Activated CD8-positive, alpha-beta T cell treated with anti-CD3 and anti-CD28 coated beads for 36 hours (primary cell): Measurements from ENCODE around the gene SNPH. TPM values are rescaled to one million over a fixed set of nuclear protein-coding genes. Genes with fewer than 3 reads are reported as not detected.

Experiments
- ATAC-seq: fragments of 200-7000 bp; cut with Tn5 transposase; one replicate; pipeline ENCODE4 v1.10.0; 2021; ENCODE audit warnings: mild to moderate bottlenecking, moderate library complexity
- CTCF ChIA-PET: fragments of 350-600 bp; sonication (Branson Sonifier 250); formaldehyde crosslinking; loops from one replicate; lab custom pipeline; 2021; ENCODE audit warnings: antibody characterized with exemption; lab: Charles Lee
- POLR2A ChIA-PET: fragments of 350-600 bp; sonication (Branson Sonifier 250); formaldehyde crosslinking; loops from one replicate; lab custom pipeline; 2021; ENCODE audit warnings: antibody characterized with exemption; lab: Charles Lee
- DNase-seq: peaks from one replicate; pipeline ENCODE4 v3.0.0-alpha.2; 2020
- H3K27ac Mint-ChIP-seq: one replicate; pipeline ENCODE4 v1.8.0; 2021; ENCODE audit warnings: mild to moderate bottlenecking, mixed read lengths
- H3K27me3 Mint-ChIP-seq: one replicate; pipeline ENCODE4 v1.8.0; 2021; ENCODE audit warnings: mixed read lengths
- H3K36me3 Mint-ChIP-seq: one replicate; pipeline ENCODE4 v1.8.0; 2021; ENCODE audit warnings: low read depth, mixed read lengths
- H3K4me1 Mint-ChIP-seq: one replicate; pipeline ENCODE4 v1.8.0; 2021; ENCODE audit warnings: low read depth, mixed read lengths
- H3K4me3 Mint-ChIP-seq: one replicate; pipeline ENCODE4 v1.8.0; 2021; ENCODE audit warnings: mild to moderate bottlenecking, moderate library complexity, mixed read lengths
- H3K9me3 Mint-ChIP-seq: one replicate; pipeline ENCODE4 v1.8.0; 2021; ENCODE audit warnings: mixed read lengths
- intact Hi-C: fragments of 100-400 bp; cut with micrococcal nuclease; formaldehyde crosslinking; loops from one replicate; pipeline ENCODE4 v1.10.0; 2022
- total RNA-seq, 2 experiments: library from RNA; stranded (reverse); gene quantifications; one replicate each; pipeline ENCODE4 v1.2.3, GENCODE V29; 2021
- TF ChIP-seq, protein P1 (sequence below): fragments of 200-600 bp; IDR thresholded peaks from one replicate; pipeline ENCODE4 v1.8.0; 2022; ENCODE audit warnings: antibody characterized with exemption, mild to moderate bottlenecking

Gene SNPH
- total RNA-seq, 2 experiments from 2014 or later = 3.7 to 4.1 TPM

DNA sequence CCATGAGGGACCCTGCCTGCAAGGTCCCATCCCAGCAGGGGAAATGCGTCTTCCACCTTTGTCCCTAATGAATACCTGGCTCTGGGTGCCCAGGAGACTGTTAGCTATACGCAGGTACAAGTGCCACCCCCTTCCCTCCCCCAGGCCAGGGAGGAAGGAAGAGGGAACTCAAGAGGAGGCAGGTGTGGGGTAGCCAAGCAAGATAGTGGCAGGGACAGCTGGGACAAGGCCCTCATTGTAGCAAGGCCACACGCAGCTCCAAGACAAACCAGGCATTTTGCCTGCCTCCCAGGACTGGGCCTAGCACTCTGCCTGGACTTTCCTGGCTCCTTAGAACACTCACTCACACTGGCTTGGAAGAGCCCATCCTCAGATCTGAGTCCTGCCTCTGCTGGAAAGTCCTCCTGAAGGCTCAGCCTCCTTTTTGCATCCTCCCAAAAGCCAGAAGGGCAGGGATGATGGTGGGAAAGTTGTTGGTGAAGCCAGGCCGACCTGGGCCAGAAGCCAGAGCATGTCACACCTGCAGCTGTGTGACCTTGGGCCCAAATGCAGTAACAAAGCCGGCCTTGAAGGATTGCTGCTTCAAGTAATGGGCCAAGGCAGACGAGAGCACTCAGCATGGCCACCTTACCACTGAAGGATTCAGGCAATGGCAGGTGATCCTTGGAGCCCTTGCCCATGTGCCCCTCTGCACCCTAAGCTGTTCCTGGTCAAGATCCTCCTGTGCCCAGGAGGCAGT lies 27.7 kb downstream of the SNPH start:
- TF ChIP-seq, protein P1, sequence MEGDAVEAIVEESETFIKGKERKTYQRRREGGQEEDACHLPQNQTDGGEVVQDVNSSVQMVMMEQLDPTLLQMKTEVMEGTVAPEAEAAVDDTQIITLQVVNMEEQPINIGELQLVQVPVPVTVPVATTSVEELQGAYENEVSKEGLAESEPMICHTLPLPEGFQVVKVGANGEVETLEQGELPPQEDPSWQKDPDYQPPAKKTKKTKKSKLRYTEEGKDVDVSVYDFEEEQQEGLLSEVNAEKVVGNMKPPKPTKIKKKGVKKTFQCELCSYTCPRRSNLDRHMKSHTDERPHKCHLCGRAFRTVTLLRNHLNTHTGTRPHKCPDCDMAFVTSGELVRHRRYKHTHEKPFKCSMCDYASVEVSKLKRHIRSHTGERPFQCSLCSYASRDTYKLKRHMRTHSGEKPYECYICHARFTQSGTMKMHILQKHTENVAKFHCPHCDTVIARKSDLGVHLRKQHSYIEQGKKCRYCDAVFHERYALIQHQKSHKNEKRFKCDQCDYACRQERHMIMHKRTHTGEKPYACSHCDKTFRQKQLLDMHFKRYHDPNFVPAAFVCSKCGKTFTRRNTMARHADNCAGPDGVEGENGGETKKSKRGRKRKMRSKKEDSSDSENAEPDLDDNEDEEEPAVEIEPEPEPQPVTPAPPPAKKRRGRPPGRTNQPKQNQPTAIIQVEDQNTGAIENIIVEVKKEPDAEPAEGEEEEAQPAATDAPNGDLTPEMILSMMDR = no peak
- Mint-ChIP-seq H3K9me3 (no peaks in the 10 kb centered on the region), H3K27me3 (no peaks in the 10 kb centered on the region), H3K4me3 (no peak overlapping the region), H3K4me1 (peaks cover 26% of the 10 kb centered on the region), H3K27ac (no peak overlapping the region), H3K36me3 (peaks cover under 1% of the 10 kb centered on the region)
- POLR2A ChIA-PET = interaction anchor here (1.1 kb wide), 1 partner anchor 9 kb away, joined by 3 read pairs; no protein-coding TSS in a partner anchor
- CTCF ChIA-PET = no interaction called here
- intact Hi-C loops = no loop called here
- DNase-seq (no peak), ATAC-seq (no peak)

DNA sequence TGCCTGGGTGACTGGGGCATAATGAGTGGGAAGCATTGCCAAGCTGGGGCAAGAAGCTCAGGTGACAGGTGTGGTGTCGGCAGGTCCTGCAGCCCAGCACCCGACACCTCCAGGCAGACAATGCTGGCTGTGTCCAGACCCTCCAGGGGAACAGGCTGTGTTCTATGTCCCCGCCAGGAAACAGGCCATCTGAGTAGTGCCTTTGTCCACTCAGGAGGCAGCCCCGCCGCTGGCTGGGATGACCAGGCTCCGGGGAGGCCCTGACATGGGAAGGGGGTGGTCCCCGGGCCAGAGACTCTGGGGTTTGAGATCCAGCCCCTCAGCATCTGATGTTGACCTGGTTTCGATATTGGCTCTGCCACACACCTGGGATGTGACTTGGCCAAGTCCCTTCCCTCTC lies 28.4 kb downstream of the SNPH start:
- DNase-seq = no peak

DNA sequence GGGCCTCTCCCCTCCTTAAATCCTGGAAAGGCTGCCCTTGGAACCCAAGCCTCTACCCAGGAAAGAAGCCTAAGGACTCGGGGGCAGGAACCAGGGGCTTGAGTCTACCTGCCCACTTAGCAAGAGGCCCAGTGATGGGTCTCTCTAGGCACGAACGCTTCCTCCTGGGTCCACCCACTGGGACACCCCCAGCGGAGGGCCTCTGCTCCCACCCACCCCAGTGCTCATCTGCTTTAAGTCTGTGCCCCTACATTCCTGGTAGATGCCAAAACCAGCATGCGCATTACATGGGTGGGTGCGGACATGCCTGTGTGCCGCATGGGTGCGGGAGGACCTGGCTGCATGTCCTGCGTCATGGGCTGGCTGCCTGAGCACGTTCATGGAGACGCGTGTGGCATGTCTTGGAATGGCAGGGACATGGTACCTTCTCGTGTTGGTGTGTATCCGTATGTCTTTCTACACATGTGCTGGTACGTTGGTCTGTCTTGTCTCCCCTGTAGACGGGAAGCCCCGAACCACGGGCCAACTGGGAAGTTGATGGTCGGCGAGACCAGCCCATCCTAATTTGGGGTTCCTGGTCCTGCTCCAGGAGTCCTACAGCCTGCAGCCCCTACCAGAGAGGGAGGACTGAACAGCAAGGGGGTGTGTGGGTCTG lies 29.3 kb downstream of the SNPH start:
- no peak overlapping the region for H3K4me3 Mint-ChIP-seq
- peaks cover 38% of the 10 kb centered on the region for H3K4me1 Mint-ChIP-seq
- no peak for ATAC-seq
- TF ChIP-seq, protein P1 = no peak
- ChIA-PET CTCF (no interaction called here), POLR2A (no interaction called here)
- intact Hi-C loops = no loop called here
- peaks cover 4% of the 10 kb centered on the region for H3K36me3 Mint-ChIP-seq
- no peaks in the 10 kb centered on the region for H3K9me3 Mint-ChIP-seq
- DNase-seq = no peak
- no peak overlapping the region for H3K27ac Mint-ChIP-seq
- no peaks in the 10 kb centered on the region for H3K27me3 Mint-ChIP-seq

More for the DNA sequence above, 28.4 kb downstream of the SNPH start:
- Mint-ChIP-seq H3K4me1 (peaks cover 31% of the 10 kb centered on the region), H3K9me3 (no peaks in the 10 kb centered on the region), H3K4me3 (no peak overlapping the region), H3K27me3 (no peaks in the 10 kb centered on the region), H3K36me3 (peaks cover 4% of the 10 kb centered on the region), H3K27ac (no peak overlapping the region)
- ChIA-PET POLR2A (interaction anchor here (0.6 kb wide), 1 partner anchor 17 kb away, joined by 3 read pairs; no protein-coding TSS in a partner anchor), CTCF (no interaction called here)
- TF ChIP-seq, protein P1 = no peak
- intact Hi-C loops = no loop called here
- ATAC-seq = no peak

DNA sequence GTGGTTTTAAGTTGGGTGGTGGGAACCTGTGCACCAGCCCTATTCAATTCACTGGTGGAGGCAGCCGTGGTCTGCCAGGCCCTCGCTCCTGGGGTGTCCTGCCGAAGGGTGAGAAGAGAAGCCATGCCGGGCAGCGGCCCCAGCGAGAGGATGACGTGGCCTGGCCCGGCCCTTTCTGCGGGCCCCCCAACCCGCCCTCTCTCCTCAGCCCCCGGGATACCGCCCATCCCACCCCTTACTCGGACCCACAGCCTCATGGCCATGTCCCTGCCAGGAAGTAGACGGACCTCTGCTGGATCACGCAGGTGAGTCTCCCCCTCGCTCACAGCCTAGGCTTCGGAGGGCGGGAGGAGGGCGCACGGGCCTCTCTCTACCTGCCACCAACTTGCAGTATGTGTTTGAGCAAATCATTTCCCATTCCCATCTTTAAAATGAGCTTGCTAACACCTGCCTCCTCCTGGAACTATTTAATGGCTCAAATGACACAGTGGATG lies 30.1 kb downstream of the SNPH start:
- ChIA-PET CTCF (interaction anchor here (1.5 kb wide), 1 partner anchor 9 kb away, joined by 3 read pairs; no protein-coding TSS in a partner anchor), POLR2A (no interaction called here)
- intact Hi-C loops = no loop called here
- H3K9me3 Mint-ChIP-seq = no peaks in the 10 kb centered on the region
- DNase-seq (no peak), ATAC-seq (no peak)
- TF ChIP-seq, protein P1 = no peak
- no peaks in the 10 kb centered on the region for H3K27me3 Mint-ChIP-seq
- H3K27ac Mint-ChIP-seq = no peak overlapping the region
- H3K36me3 Mint-ChIP-seq = peaks cover 6% of the 10 kb centered on the region
- peaks cover 40% of the 10 kb centered on the region for H3K4me1 Mint-ChIP-seq
- no peak overlapping the region for H3K4me3 Mint-ChIP-seq
